Measurements from ENCODE around the gene USP6NL.
"Not testable (repeated sequence)": the region's sequence is repeated elsewhere in the genome, so short reads cannot be mapped to it uniquely, and the experiment has no call there.

Gene USP6NL

DNA sequence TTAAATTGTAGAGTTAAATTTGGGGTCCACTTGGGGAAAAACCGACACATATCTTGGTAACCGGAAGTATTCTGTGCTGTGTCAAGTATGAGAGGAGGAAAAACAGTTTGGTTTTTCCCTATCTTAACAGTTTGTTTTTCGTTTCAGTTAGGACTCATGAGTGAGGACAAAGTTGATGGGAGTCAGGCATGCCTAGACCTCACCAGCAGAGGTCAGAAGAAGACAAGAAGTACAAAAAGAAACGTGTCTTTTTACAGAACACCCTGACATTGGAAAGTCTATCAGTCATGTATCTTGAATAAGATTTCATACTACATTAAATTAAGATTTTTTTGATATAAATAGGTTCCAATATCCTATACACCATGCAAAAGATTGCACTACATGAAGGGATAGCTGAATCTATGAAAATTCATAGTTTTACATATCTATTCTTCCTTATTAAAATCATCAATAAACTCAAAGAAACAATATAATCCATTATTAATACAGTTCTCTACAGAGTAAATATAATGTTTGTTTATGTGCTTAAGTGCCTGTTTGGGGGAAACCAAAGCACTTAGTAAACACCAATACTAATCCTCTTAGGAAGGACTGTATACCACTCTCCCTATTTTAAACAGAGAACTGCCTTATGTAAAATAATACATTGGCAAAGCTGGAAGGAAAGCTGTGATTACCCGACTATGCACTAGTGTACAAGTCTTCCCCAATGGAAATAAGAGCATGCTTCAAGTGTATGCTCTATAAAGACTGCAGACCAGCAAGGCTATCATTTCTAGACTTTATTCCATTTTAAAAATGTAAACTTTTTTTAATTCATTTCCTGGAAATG lies 95.6 kb downstream of the USP6NL start:
- peak; percentile 61 for DNase-seq (ENCODE audit: low spot score)

DNA sequence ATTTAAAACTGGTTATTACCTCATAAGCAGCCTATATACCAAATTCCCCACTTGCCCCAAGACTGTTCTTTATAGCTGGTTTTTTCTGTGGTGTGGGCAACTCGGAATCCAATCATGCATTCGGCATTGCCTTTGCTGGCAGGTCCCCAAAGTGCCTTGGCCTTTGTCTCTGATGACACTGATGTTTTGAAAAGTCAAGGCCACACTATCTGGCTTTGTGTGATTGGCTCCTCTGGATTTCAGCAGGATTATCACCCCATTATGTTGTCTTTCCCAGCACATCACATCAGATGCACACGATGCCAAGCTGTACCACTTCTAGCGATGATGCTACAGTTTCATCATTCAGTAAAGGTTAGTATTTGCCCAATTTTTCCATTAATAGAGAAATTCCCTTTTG lies 97.7 kb downstream of the USP6NL start:
- DNase-seq (ENCODE audit: low spot score): no peak

DNA sequence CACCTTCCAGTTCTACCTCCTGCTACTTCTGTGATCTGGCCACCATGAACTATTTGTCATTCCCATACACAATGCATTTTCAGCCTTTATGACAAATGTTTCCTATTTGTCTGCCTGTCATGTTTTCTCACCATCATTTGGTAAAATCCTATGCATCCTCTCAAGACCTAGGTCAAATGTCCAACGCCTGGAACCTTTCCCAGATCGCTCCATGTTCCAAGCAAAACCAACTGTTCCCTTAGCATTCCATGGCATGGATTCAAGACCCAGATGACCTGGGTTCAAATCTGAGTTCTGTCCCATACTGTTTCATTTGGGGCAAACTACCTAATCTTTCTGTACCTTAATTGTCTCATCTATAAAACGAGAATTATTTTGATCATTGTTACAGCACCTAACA lies 98.9 kb downstream of the USP6NL start:
- DNase-seq (ENCODE audit: low spot score): no peak

DNA sequence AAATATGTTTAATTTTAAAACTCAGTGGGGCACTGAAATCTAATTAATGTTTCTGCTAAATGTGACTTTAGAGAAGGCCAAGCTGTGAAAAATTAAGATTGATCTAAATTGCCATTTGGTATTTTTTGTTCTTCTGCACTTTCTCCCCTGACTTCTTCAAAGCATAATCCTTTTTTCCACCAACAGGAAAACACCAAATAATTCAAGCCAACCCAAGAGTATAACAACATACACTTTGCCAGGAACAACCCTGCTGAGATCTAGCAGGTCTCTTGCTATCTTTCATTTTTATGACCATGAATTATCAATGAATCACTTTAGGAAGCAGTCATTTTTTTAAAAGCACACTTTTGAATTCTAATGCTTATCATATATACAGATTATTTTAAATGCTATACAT lies 100.1 kb downstream of the USP6NL start:
- no peak for DNase-seq (ENCODE audit: low spot score)

DNA sequence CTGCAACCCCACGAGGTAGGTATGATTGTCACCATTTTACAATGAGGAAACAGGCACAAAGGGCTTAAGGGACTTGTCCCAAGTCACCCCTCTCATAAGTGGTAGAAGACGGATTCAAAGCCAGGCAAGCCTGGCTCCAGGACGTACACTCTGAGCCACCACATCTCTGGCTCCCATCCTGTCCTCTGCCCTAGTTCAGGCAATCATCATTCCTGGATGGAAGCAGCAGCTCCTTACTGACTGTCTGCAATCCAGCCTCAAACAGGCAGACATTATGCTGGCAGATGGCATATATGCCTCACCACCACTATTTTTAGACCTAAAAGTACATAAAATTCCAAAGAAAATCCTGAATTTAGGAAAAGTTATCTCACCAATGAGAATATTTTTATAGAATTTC lies 100.7 kb downstream of the USP6NL start:
- no peak for DNase-seq (ENCODE audit: low spot score)

DNA sequence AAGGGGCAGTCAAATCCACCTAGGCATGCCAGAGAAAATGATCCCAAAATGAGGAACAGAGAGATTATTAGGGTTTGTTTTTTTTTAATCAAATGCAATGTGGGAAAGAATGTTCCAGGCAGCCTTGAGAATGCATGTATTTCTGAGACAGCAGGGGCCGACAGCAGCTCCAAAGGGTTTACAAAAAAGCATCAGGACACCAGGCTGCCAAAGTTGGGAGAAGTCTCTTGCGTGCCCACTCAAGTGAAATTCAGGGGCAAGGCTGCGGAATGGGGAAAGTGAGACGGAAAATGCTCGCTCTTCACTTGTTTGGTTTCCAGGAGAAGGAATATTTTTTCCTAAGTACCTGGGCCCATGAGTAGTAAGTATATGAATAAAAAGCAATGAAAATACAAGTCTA lies 101.2 kb downstream of the USP6NL start:
- DNase-seq (ENCODE audit: low spot score): no peak

DNA sequence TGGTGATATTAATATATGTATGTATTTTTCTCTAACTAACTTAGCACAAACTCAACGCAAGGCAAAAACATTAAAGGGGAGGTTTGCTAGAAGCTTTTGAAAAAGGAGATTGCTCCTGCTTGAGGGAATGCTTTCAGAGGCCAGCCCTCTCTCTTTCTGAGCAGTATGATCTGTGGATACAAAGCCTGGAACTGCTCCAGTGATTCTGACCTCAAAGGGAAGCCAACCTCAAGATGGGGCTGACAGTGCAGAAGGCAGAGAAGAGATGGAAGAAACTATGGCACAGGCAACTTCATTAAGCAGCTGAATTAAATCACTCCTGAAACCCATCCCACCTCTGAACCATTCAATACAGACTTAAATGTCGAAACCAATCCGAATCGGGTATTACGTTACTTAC lies 102.4 kb downstream of the USP6NL start:
- DNase-seq (ENCODE audit: low spot score): no peak

DNA sequence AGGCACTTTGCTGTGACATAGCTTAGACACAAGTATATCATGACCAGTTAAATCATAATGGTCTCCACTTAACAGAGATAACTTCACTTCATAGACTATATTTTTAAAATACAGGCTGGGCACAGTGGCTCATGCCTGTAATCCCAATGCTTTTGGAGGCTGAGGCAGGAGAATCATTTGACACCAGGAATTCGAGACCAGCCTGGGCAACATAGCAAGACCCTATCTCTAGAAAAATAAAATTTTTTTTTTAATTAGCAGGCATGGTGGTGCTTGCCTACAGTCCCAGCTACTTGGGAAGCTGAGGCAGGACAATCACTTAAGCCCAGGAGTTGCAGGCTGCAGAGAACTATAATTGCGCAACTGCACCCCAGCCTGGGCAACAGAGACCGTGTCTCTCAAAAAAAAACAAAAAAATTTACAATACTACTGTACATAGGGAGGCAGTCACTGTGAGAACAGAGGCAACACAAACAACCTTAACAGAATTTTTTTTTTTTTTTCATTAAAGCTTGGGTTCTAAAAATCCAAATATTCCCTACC lies 105.1 kb downstream of the USP6NL start:
- DNase-seq (ENCODE audit: low spot score): no peak

DNA sequence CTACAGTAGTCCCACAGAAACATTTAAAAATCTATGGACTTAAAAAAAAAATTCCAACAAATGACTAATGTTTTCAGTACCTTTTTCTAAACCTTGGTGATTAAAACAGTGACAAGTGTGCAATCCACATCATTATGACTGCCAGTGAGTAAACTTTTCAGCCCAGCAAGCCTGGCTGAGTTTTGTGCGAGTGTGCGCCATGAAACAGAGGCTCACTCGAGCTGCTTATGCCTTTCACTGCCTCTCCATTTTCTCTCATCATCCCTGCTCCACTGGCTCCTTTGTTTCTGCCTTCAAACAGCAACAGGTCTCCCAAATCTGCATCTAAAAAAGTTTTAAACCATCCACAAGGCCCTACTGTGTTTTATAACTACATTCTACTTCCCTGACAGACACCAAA lies 105.8 kb downstream of the USP6NL start:
- DNase-seq (ENCODE audit: low spot score): no peak

DNA sequence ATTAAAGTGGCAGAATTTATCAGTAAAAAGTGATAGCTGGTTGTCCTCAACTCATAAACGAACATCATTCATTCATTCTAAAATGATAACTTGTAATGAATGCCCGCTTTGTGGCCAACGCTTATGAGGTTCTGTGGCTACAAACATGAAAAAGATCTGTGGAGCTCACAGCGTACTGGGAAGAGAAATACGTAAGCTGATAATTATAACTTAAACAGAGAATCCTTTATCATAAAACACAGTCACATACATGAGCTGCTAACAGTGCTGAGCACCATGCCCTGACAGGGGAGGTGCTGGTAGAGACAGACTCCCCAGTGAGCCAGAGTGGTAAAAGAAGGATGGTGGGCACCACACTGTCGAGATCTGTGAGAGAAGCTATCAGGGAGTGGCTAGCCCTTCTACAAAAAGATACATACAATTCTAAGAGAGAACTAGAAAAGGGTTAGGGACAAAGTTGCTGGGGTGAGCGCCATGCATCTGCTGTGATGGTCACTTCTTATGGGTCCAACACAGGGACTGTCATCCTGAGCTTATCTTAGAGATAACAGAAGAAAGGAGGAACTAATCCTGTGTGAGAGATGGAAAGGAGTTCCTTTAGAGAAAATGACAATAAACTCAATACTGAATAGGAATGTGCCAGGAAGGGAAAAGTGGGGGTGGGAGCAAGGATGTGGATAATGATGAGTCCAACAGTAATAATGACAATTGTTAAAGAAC lies 106.7 kb downstream of the USP6NL start:
- no peak for DNase-seq (ENCODE audit: low spot score)

DNA sequence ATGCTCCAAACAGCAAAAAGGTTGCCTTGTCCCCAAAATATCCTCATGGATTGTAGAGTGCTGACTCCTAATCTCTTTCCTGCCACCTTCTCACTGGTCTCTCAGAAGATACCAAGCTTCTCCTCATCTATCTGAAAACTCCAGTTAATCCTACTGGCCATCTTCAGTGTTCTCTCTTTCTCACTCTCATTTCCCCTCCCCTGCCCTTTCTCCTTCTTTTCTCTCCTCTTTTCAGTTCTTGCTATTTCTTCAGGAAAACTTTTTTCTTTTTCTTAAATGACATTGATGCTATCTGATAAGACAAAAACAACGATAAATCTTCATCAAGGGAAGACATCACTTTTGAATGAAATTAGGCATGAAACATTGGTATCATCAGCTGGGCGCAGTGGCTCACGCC lies 109.8 kb downstream of the USP6NL start:
- no peak for DNase-seq (ENCODE audit: low spot score)

DNA sequence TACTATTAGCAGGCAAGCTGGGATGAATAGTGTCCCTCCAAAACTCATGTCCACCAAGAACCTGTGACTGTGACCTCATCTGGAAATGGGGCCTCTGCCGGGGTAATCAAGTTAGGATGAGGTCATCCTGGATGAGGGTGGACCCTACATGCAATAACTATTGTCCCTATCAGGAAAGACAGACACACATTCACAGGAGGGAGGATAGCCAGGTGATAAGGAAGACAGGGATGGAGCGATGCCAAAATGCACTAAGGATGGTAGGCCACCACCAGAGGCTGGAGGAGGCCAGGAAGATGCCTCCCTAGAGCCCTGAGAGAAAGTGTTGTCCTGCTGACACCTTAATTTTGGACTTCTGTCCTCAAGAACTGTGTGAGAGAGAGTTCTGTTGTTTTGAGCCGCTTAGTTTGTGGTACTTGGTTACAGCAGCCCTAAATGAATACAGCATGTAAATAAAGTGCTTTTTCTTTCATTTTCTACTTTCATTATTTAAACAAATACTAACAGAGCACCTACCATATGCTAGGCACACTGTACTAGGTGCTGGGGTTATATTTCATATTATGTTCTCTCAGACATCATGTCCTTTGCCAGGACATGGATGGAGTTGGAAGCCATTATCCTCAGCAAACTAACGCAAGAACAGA lies 111.9 kb downstream of the USP6NL start:
- DNase-seq (ENCODE audit: low spot score): no peak

DNA sequence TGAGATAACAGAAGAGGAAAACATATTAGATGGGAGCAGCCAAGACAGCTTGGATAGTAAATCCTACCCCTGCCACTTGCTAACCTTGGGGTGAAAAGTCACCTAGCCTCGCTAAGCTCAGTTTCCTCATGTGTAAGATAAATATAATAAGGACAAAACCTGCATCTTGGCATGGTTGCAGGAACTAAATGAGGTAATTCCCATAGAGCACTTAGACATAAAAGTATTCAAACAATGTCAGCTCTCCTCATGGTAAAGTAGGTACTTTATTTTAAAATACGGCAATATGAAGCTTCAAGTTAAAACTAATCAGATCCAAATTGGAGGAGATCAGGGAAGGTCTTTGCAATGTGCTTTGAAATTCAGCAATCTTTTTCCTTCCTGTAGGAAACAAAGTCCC lies 113.1 kb downstream of the USP6NL start:
- no peak for DNase-seq (ENCODE audit: low spot score)

DNA sequence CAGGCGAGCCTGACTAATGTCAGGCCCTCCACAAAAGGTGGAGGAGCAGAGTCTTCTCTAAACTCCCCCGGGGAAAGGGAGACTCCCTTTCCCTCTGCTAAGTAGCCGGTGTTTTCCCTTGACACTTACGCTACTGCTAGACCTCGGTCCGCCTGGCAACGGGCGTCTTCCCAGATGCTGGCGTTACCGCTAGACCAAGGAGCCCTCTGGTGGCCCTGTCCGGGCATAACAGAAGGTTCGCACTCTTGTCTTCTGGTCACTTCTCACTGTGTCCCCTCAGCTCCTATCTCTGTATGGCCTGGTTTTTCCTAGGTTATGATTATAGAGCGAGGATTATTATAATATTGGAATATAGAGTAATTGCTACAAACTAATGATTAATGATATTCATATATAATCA lies 116.5 kb downstream of the USP6NL start:
- not testable (repeated sequence) for DNase-seq (ENCODE audit: low spot score)

DNA sequence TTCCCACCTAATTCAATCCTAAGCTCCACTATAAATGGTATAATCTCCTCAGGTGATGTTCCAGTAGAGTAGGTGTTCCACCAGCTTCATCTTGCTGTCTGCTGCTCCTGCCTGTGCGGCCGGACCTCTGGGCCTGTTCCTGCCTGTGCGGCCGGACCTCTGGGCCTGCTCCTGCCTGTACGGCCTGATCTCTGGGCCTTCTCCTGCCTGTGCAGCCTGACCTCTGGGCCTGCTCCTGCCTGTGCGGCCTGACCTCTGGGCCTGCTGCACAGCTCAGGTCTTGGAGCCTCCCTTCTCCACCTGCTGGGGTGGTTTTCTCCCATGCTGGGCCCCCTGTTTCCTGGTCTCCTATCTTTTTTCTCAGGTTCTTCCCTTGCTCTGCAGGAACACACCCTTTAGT lies 117.8 kb downstream of the USP6NL start:
- no peak for DNase-seq (ENCODE audit: low spot score)

DNA sequence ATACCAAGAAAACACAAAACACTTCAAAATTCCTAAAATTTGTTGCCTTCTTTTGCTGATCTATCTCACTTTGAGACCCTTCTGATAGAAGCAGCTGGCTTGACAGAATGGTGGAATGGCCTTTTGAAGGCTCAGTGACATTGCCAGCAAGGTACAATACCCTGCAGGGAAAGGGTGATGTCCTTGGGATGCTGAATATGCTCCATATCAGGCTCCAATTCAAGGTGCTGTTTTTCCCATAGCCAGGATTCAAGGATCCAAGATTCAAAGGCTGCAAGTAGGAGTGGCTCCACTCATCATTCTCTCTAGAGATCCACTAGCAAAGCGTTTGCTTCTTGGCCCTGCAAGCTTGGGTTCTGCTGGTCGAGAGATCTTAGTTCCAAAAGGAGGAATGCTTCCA lies 120.4 kb downstream of the USP6NL start:
- no peak for DNase-seq (ENCODE audit: low spot score)

DNA sequence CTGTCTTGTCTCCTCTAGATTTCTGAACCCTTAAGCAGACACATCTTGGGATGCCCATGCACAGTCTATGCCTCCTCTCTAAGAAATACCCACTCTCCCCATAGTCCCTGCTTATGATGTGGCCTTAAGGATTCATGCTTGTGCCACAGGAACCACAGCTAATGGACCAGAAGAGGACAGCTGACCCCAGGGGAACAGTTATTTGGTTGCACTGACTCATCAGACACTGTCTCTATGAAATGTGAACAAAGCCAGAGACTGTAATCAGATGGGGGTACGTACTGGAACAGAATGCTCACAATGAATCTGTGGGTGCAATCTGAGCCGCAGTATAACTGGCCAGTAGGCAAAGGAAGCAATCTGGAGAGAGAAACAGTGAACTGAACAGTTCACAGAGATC lies 121.9 kb downstream of the USP6NL start:
- DNase-seq (ENCODE audit: low spot score): no peak

DNA sequence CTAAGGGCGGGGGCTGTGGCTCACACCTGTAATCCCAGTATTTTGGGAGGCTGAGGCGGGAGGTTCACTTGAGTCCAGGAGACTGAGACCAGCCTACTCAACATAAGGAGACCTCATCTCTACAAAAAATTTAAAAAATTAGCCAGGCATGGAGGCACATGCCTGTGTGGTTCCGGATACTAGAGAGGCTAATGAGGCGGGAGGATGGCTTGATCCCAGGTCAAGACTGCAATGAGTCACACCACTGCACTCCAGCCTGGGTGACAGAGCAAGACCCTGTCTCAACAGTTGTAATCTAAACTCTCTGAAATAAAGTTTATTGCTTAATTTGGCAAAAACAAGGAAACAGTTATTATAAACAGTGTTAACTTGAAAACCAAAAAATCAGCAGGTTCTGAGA lies 123.3 kb downstream of the USP6NL start:
- no peak for DNase-seq (ENCODE audit: low spot score)

DNA sequence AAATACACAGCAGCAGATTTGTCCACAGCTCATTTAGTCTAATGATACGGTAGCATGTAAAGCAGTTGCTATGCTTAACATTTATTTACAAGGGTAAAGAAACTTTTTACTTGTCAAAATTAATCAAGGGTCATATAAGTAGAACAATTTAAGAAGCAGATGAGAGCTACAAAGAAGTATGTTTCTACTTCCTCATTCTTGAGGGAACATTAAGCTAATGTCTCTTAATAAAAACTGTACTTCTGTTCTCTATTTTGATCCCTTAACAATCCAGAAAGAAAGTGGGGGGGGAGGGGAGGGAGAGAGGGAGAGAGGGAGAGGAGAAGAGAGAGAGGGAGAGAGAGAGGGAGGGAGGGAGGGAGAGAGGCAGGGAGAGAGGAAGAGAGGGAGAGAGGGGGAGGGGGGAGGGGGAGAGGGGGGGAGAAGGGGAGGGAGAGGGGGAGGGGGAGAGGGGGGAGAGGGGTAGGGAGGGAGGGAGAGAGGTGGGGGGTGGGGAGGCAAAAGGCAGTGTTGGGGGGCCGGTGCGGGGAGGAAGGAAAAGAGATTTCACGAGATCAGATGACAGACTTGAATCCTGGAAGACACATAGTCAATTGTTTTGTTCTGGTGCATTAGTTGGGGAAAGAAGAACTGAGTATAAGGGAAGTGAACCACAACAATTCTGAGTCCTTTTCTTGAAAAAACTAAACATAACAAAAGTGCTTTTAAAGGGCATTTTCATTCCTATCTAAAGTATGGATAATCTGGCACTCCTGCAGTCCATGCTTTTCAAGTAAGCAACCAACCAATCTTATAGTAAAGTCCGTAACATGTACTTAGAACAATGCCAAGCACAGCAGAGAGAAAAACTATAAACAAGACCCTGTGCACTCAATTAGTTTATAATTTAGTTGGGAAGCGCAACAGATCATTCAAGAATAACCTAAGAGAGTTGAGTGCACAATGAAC lies 128.0 kb downstream of the USP6NL start:
- DNase-seq (ENCODE audit: low spot score): no peak

DNA sequence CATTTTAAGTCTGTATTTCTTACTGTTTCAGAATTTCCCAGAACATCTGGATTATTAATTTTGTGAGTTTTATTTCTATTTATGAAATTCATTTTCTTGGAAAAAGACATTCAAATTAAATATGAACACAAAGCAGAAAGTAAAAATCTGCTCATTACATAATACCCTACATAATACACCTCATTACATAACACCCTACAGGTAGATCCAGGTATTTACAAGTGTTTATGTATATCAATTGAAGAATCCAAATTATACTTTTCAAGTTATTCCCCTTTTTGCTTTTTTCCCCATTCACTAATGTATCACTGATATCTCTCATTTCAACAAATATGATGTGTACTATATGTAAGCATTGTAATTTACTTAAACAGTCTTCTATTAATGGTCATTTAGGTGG lies 129.1 kb downstream of the USP6NL start:
- DNase-seq (ENCODE audit: low spot score): no peak

DNA sequence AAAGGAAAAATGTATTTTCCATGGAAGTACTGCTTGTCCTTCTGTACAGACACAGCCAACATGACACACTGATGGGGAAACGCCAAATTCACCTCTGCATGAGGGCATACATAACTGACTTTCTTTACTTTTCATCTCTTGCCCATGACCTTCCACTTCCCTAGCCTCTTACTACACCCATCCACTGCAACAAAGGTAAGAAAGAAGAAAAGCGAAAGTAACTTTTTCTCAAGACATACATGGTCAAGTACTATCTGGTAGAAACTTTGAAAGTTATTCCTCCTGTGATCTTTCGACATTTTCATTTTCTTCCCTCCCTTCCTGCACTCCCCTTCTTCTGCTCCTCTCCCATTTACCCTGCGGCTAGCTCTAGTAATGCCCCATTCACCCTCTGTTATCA lies 130.8 kb downstream of the USP6NL start:
- DNase-seq (ENCODE audit: low spot score): no peak

DNA sequence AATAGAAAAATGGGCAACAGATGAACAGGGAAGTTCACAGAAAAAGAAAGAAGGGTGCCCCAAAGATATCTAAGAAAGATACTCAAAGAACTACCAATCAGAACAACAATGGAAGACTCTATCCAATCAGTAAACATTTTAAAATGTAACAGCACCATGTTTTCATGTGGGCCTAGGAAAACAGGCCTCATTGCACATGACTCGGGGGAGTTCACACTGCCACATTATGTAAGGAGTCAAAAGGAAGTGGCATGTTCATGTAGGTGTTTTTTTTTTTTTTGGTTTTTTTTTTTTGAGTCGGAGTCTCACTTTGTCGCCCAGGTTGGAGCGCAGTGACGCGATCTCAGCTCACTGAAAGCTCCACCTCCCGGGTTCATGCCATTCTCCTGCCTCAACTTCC lies 132.2 kb downstream of the USP6NL start:
- no peak for DNase-seq (ENCODE audit: low spot score)
